ENCODE data around the gene PRKG1.

DNA sequence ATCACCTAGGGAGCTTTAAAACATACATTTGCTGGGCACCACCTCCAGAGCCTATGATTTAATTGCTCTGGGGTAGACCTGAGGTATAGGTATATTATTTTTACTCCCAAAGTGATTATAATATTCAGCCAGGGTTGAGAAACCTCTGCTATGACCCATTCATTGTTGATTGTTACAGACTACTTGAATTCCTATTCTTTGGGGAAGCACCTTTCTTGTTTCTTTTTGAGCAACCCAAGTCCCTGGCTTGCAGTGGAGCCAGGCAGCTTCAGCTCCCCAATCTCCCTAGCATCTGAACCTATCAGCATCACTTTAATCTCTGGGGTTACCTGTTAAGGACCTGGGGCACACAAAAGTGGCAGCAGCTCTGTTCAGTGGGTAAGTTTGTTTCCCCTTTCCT lies 8.6 kb downstream of the PRKG1 start:
- TF ChIP-seq EZH2 (IDR thresholded peaks at IDR 0.05; ENCODE audit: borderline replicate concordance, low read length) (no peak), CTCF (conservative IDR thresholded peaks at IDR 0.05 in 1 of 2, IDR thresholded peaks at IDR 0.05 in 1 of 2; ENCODE audit: extremely low read depth in 1 of 2, insufficient read depth in 1 of 2, low read depth in 1 of 2, low read length in 2 of 2) (no peak)
